Body of pancreas (tissue), 4 donors: ENCODE data around the gene IPO11. TPM values are rescaled to one million over a fixed set of nuclear protein-coding genes. Genes with fewer than 3 reads are reported as not detected.

ENCODE experiments used
- ATAC-seq: fragments of 150-250 bp; one replicate; pipeline ENCODE4 v1.9.1; 2016
- DNase-seq, 4 donors: peaks; one replicate each; pipeline ENCODE4 v3.0.0-alpha.2; 2019
- H3K27ac ChIP-seq, 4 donors: fragments of 200-600 bp; sonication (generic); 1 replicate in 3 of 4; 2 replicates in 1 of 4; pipeline versions ENCODE4 v1.5.1 to v1.6.1; 2016 to 2019; ENCODE audit warnings: mild to moderate bottlenecking in 1 of 4, mixed read lengths in 1 of 4, moderate library complexity in 1 of 4
- H3K27me3 ChIP-seq, 2 donors: fragments of 200-600 bp; sonication (generic); one replicate each; pipeline ENCODE4 v1.6.0; 2016; ENCODE audit warnings: mild to moderate bottlenecking in 1 of 2
- H3K36me3 ChIP-seq, 2 donors: fragments of 200-600 bp; sonication (generic); replicated peaks in 1 of 2; 2 replicates each; pipeline ENCODE4 v1.5.1; 2016; ENCODE audit warnings: low read depth in 2 of 2; ENCODE audit not compliant: insufficient read depth in 1 of 2
- H3K4me1 ChIP-seq: fragments of 200-600 bp; sonication (generic); one replicate; pipeline ENCODE4 v1.6.0; 2016
- H3K4me3 ChIP-seq, 2 donors: fragments of 200-600 bp; sonication (generic); 1 replicate in 1 of 2; 2 replicates in 1 of 2; pipeline ENCODE4 v1.5.1; 2016 to 2019
- H3K9me3 ChIP-seq, 3 donors: fragments of 200-600 bp; sonication (generic); 1 replicate in 2 of 3; 2 replicates in 1 of 3; pipeline ENCODE4 v1.5.1; 2016
- CTCF ChIP-seq, 7 experiments: fragments of 450-650 bp in 4 of 7; fragments of 200-600 bp in 3 of 7; sonication (generic) in 3 of 7; IDR thresholded peaks; one replicate each; pipeline ENCODE4 v1.5.1; 2016 to 2019; ENCODE audit warnings: antibody characterized with exemption in 7 of 7
- POLR2A ChIP-seq, 3 donors: fragments of 450-650 bp; IDR thresholded peaks; one replicate each; pipeline ENCODE4 v1.6.1; 2016; ENCODE audit warnings: antibody characterized with exemption in 3 of 3, mild to moderate bottlenecking in 2 of 3
- WGBS, 2 donors: methylation state at CpG; one replicate each; pipeline ENCODE4 v1.1.5; 2017; 5-methylcytosine and 5-hydroxymethylcytosine counted together
- intact Hi-C: fragments of 100-400 bp; cut with DNase I; formaldehyde crosslinking; loops from one replicate; pipeline ENCODE4 v1.15.1; 2023
- total RNA-seq, 2 donors: library from RNA; depleted of rRNA; stranded (reverse); fragments of >200 nt; gene quantifications; one replicate each; pipeline ENCODE4 v1.1.0, GENCODE V29; 2016

IPO11 gene
- total RNA-seq, 2 donors from 2014 or later, result 10.9 to 13.2 TPM

GRCh38 chr5:62386824-62387223 lies 25.7 kb upstream of the IPO11 start:
- Histone ChIP-seq H3K36me3 (peaks cover 5 to 19% of the 10 kb centered on the region in 2 donors), H3K4me3 (no peak overlapping the region), H3K27me3 (no peaks in the 10 kb centered on the region), H3K4me1 (peaks cover 14% of the 10 kb centered on the region), H3K9me3 (no peaks in the 10 kb centered on the region), H3K27ac (peak overlapping the region in 2 of 4 donors; percentile 2 to 67)
- DNase-seq (no peak), ATAC-seq (no peak)
- intact Hi-C loops, result no loop called here
- TF ChIP-seq POLR2A (IDR thresholded peaks at IDR 0.05) (no peak), CTCF (IDR thresholded peaks at IDR 0.05) (no peak)

- ATAC-seq (no peak), DNase-seq (no peak)
- Histone ChIP-seq H3K36me3 (peaks cover 0 to 18% of the 10 kb centered on the region in 2 donors), H3K4me3 (no peak overlapping the region), H3K27me3 (no peaks in the 10 kb centered on the region), H3K9me3 (no peaks in the 10 kb centered on the region), H3K27ac (no peak overlapping the region), H3K4me1 (no peaks in the 10 kb centered on the region)
- TF ChIP-seq CTCF (IDR thresholded peaks at IDR 0.05) (no peak), POLR2A (IDR thresholded peaks at IDR 0.05) (no peak)
- 96 to 98% methylated on average over 5 of the region's 5 CpGs for WGBS, 2 donors
- intact Hi-C loops, result no loop called here
These were observed 17.2 kb upstream of the IPO11 start for GRCh38 chr5:62395210-62395950.

- H3K4me3 ChIP-seq, result peak within 1 kb of the TSS; percentile 60 to 98
- intact Hi-C loops, result no loop called here
- H3K27ac ChIP-seq, result peak within 1 kb of the TSS; percentile 77 to 91 (median 84)
- H3K27me3 ChIP-seq, result no peaks in the 10 kb centered on the region
- DNase-seq, result peak; percentile 95 to 98 (median 96)
- no peaks in the 10 kb centered on the region for H3K36me3 ChIP-seq
- H3K9me3 ChIP-seq, result no peaks in the 10 kb centered on the region
- peak; percentile 99 for ATAC-seq
- TF ChIP-seq POLR2A (IDR thresholded peaks at IDR 0.05) (peak; percentile 66 to 86 (median 83)), CTCF (IDR thresholded peaks at IDR 0.05) (no peak)
- WGBS, 2 donors, result 0% methylated on average over 15 to 55 of the region's 66 CpGs
- peaks cover 15% of the 10 kb centered on the region for H3K4me1 ChIP-seq
These were observed 8.9 kb upstream of the IPO11 start, which contains the start of gene DIMT1 for GRCh38 chr5:62403411-62404250. TSS of gene DIMT1 (minus strand) at chr5:62403905. CDS start at chr5:62403772, 133 bp downstream.

- Histone ChIP-seq H3K4me3 (peak overlapping the region in 1 of 2 donors; percentile 100), H3K4me1 (peaks cover 13% of the 10 kb centered on the region), H3K36me3 (peaks cover 0 to 2% of the 10 kb centered on the region in 2 donors), H3K9me3 (no peaks in the 10 kb centered on the region), H3K27ac (no peak overlapping the region), H3K27me3 (no peaks in the 10 kb centered on the region)
- no peak for ATAC-seq
- TF ChIP-seq CTCF (IDR thresholded peaks at IDR 0.05) (no peak), POLR2A (IDR thresholded peaks at IDR 0.05) (no peak)
- WGBS, 2 donors, result 41 to 50% methylated on average over 3 of the region's 3 CpGs
- intact Hi-C loops, result no loop called here
- no peak for DNase-seq
These were observed 1.1 kb downstream of the IPO11 start for GRCh38 chr5:62413711-62414110.
